Lung (tissue), 12 donors: ENCODE data around the gene POU1F1. TPM values are rescaled to one million over a fixed set of nuclear protein-coding genes. Genes with fewer than 3 reads are reported as not detected.

Experiments
- ATAC-seq: fragments of 200-7000 bp; cut with Tn5 transposase; one replicate; pipeline ENCODE4 v1.9.1; 2020; ENCODE audit warnings: moderate number of reproducible peaks; ENCODE audit not compliant: insufficient read depth, low FRiP score
- DNase-seq, 3 donors: peaks; one replicate each; pipeline ENCODE4 v3.0.0-alpha.2; 2013 to 2017
- H3K27ac ChIP-seq, 2 donors: one replicate each; pipeline ENCODE4 v1.5.1; 2013; ENCODE audit warnings: mild to moderate bottlenecking in 2 of 2, moderate library complexity in 2 of 2, control low read depth in 1 of 2, inconsistent platforms in 1 of 2, low read depth in 1 of 2, low read length in 1 of 2
- H3K27me3 ChIP-seq, 3 donors: one replicate each; pipeline ENCODE4 v1.5.1; 2013; ENCODE audit warnings: low read length in 2 of 3; ENCODE audit not compliant: control insufficient read depth in 3 of 3, insufficient read depth in 3 of 3
- H3K36me3 ChIP-seq, 4 donors: one replicate each; pipeline ENCODE4 v1.5.1; 2013; ENCODE audit warnings: low read length in 4 of 4, mild to moderate bottlenecking in 1 of 4, moderate library complexity in 1 of 4; ENCODE audit not compliant: control insufficient read depth in 4 of 4, insufficient read depth in 4 of 4
- H3K4me1 ChIP-seq, 5 donors: one replicate each; pipeline ENCODE4 v1.5.1; 2013; ENCODE audit warnings: low read length in 5 of 5, mild to moderate bottlenecking in 2 of 5, moderate library complexity in 1 of 5; ENCODE audit not compliant: control insufficient read depth in 5 of 5, insufficient read depth in 5 of 5
- H3K4me3 ChIP-seq: one replicate; pipeline ENCODE4 v1.5.1; 2013; ENCODE audit warnings: mild to moderate bottlenecking, control low read depth, moderate library complexity
- H3K9ac ChIP-seq, 2 donors: one replicate each; pipeline ENCODE4 v1.5.1; 2013; ENCODE audit warnings: low read length in 2 of 2, control low read depth in 1 of 2; ENCODE audit not compliant: insufficient read depth in 1 of 2
- H3K9me3 ChIP-seq, 4 donors: one replicate each; pipeline ENCODE4 v1.5.1; 2013; ENCODE audit warnings: low read length in 3 of 4, mild to moderate bottlenecking in 1 of 4, moderate library complexity in 1 of 4; ENCODE audit not compliant: control insufficient read depth in 4 of 4, insufficient read depth in 3 of 4
- WGBS, 2 donors: extraction: QIAGEN DNeasy Blood & Tissue Kit; methylation state at CpG; one replicate each; pipeline ENCODE4 v1.1.7; 2013; 5-methylcytosine and 5-hydroxymethylcytosine counted together
- polyA plus RNA-seq, 2 donors: library from polyadenylated mRNA; stranded (reverse); fragments of 200-250 nt; gene quantifications; one replicate each; pipeline ENCODE4 v1.2.1, GENCODE V29; 2013
- total RNA-seq, 2 donors: library from RNA; depleted of rRNA in 1 of 2; stranded (reverse); fragments of >200 nt in 1 of 2; gene quantifications; one replicate each; pipeline ENCODE4 v1.2.1, GENCODE V29; 2014 to 2021
- TF ChIP-seq, protein P1 (sequence below): IDR thresholded peaks from 2 replicates; pipeline ENCODE4 v1.5.1; 2012; ENCODE audit warnings: mild to moderate bottlenecking; ENCODE audit errors: control extremely low read depth, extremely low read depth
- donor health status: control.
- donor health status: control.
- donor health status: Bipolar disorder and iron deficiency.
- donor health status: healthy.
- donor health status: DM: yes; HTN: yes; CAD: no.

Gene POU1F1
- total and polyA plus RNA-seq, 4 donors = not detected

GRCh38 chr3:87268646-87269211 lies 7.7 kb downstream of the POU1F1 start:
- Histone ChIP-seq H3K36me3 (no peaks in the 10 kb centered on the region), H3K4me3 (no peak overlapping the region), H3K9ac (no peak overlapping the region), H3K4me1 (peaks cover 0 to 5% (median 0%) of the 10 kb centered on the region in 5 donors), H3K27me3 (no peaks in the 10 kb centered on the region), H3K27ac (no peak overlapping the region), H3K9me3 (no peaks in the 10 kb centered on the region)
- DNase-seq = no peak
- no peak for ATAC-seq
- TF ChIP-seq, protein P1, sequence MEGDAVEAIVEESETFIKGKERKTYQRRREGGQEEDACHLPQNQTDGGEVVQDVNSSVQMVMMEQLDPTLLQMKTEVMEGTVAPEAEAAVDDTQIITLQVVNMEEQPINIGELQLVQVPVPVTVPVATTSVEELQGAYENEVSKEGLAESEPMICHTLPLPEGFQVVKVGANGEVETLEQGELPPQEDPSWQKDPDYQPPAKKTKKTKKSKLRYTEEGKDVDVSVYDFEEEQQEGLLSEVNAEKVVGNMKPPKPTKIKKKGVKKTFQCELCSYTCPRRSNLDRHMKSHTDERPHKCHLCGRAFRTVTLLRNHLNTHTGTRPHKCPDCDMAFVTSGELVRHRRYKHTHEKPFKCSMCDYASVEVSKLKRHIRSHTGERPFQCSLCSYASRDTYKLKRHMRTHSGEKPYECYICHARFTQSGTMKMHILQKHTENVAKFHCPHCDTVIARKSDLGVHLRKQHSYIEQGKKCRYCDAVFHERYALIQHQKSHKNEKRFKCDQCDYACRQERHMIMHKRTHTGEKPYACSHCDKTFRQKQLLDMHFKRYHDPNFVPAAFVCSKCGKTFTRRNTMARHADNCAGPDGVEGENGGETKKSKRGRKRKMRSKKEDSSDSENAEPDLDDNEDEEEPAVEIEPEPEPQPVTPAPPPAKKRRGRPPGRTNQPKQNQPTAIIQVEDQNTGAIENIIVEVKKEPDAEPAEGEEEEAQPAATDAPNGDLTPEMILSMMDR = no peak
- 71% methylated on average over 4 of the region's 4 CpGs for WGBS, 2 donors

DNA sequence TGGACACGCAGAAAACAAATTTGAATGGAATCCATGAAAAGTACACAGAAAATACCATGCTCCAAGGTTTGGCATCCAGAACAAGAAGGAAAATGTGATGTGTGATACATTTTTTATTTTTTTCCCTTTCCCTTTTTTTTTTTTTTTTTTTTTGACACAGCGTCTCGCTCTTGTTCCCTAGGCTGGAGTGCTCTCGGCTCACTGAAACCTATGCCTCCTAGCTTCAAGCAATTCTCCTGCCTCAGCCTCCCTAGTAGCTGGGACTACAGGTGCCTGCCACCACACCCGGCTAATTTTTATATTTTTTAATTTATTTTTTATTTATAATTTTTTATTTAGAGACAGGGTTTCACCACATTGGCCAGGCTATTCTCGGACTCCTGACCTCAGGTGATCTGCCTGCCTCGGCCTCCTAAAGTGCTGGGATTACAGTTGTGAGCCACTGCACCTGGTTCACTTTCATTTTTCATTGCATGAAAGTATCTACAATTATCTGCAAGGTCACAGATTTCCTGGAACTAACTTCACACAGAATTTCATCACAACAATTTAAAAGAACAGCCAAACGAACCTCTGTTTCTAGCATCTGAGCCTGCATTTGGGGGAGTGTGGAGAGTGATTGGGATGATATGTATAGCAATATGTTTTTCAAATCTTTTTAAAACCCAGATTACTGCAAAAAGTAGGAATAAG lies 8.3 kb downstream of the POU1F1 start:
- 80 to 85% methylated on average over 8 of the region's 8 CpGs for WGBS, 2 donors
- no peaks in the 10 kb centered on the region for H3K9me3 ChIP-seq
- H3K27ac ChIP-seq = no peak overlapping the region
- DNase-seq (no peak), ATAC-seq (no peak)
- no peaks in the 10 kb centered on the region for H3K27me3 ChIP-seq
- no peaks in the 10 kb centered on the region for H3K36me3 ChIP-seq
- H3K4me1 ChIP-seq = peaks cover 0 to 5% (median 0%) of the 10 kb centered on the region in 5 donors
- TF ChIP-seq, protein P1 = no peak
- H3K4me3 ChIP-seq = no peak overlapping the region
- no peak overlapping the region for H3K9ac ChIP-seq

DNA sequence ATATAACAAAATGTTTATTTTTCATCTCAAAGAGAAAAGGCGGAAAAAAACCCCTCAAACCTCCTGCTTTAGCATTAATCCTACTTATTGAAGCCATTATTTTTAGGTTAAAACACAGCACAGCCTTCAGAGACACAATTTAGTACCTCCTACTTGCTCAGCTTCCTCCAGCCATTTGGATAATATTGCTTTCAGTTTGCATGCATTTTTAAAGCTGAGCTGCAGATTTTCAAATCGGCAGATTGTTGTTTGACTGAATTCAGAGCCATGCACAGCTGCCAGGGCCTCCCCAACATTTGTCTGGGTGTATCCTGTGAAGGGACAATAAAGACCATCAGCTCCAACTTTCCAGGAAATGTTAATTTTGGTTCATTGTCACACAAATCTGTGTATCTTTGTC lies 14.5 kb downstream of the POU1F1 start:
- Histone ChIP-seq H3K4me3 (no peak overlapping the region), H3K27me3 (no peaks in the 10 kb centered on the region), H3K9ac (no peak overlapping the region), H3K4me1 (peaks cover 0 to 3% (median 0%) of the 10 kb centered on the region in 5 donors), H3K36me3 (no peaks in the 10 kb centered on the region), H3K27ac (no peak overlapping the region), H3K9me3 (no peaks in the 10 kb centered on the region)
- DNase-seq (peak in 2 of 3 donors; percentile 4 to 15), ATAC-seq (no peak)
- WGBS, 2 donors = 67 to 74% methylated on average over 2 of the region's 2 CpGs
- TF ChIP-seq, protein P1 = no peak
